HG02938 (cell line): ENCODE measurements around the gene USP5.

Source experiments
- ATAC-seq: cut with Tn5 transposase; IDR thresholded peaks from one replicate; pipeline ENCODE4 v1.9.1; 2021; ENCODE audit warnings: mild to moderate bottlenecking, moderate library complexity; ENCODE audit not compliant: unreplicated experiment

USP5 gene

GRCh38 chr12:6909421-6910145 lies 57.6 kb downstream of the USP5 start:
- no peak for ATAC-seq

- ATAC-seq, result no peak
Observed at GRCh38 chr12:6912164-6912935, 60.4 kb downstream of the USP5 start.

GRCh38 chr12:6914246-6914946 lies 62.4 kb downstream of the USP5 start, which contains the start of gene ENO2:
ENO2 (plus strand) TSS chr12:6914580; CDS start chr12:6915833, 1,253 bp downstream.
- ATAC-seq, result no peak

GRCh38 chr12:6914947-6915788 lies 63.2 kb downstream of the USP5 start:
- ATAC-seq, result no peak

GRCh38 chr12:6915789-6916285 lies 63.9 kb downstream of the USP5 start:
- no peak for ATAC-seq
